ENCODE measurements around the gene ICAM3. TPM values are rescaled to one million over a fixed set of nuclear protein-coding genes. Genes with fewer than 3 reads are reported as not detected.
"Not testable (repeated sequence)": the region's sequence is repeated elsewhere in the genome, so short reads cannot be mapped to it uniquely, and the experiment has no call there.

ICAM3 gene
- total RNA-seq, 4 donors from 2014 or later = 3.1 to 4.5 (median 3.8) TPM

- no peaks in the 10 kb centered on the region for H3K36me3 ChIP-seq
- H3K9me3 ChIP-seq = no peaks in the 10 kb centered on the region
- WGBS = 82% methylated on average over 2 of the region's 2 CpGs
- H3K27ac ChIP-seq = no peak overlapping the region
- TF ChIP-seq POLR2AphosphoS5 (IDR thresholded peaks at IDR 0.05) (no peak), EP300 (IDR thresholded peaks at IDR 0.05) (no peak), POLR2A (IDR thresholded peaks at IDR 0.05) (no peak)
- TF ChIP-seq, protein P1, sequence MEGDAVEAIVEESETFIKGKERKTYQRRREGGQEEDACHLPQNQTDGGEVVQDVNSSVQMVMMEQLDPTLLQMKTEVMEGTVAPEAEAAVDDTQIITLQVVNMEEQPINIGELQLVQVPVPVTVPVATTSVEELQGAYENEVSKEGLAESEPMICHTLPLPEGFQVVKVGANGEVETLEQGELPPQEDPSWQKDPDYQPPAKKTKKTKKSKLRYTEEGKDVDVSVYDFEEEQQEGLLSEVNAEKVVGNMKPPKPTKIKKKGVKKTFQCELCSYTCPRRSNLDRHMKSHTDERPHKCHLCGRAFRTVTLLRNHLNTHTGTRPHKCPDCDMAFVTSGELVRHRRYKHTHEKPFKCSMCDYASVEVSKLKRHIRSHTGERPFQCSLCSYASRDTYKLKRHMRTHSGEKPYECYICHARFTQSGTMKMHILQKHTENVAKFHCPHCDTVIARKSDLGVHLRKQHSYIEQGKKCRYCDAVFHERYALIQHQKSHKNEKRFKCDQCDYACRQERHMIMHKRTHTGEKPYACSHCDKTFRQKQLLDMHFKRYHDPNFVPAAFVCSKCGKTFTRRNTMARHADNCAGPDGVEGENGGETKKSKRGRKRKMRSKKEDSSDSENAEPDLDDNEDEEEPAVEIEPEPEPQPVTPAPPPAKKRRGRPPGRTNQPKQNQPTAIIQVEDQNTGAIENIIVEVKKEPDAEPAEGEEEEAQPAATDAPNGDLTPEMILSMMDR (IDR thresholded peaks at IDR 0.05) = no peak
- no peak overlapping the region for H3K4me3 ChIP-seq
- DNase-seq (ENCODE audit: low spot score in 2 of 2) = no peak
- H3K4me1 ChIP-seq = no peaks in the 10 kb centered on the region
- no peaks in the 10 kb centered on the region for H3K27me3 ChIP-seq
Measured at GRCh38 chr19:10343495-10343894, 4.1 kb upstream of the ICAM3 start.

DNA sequence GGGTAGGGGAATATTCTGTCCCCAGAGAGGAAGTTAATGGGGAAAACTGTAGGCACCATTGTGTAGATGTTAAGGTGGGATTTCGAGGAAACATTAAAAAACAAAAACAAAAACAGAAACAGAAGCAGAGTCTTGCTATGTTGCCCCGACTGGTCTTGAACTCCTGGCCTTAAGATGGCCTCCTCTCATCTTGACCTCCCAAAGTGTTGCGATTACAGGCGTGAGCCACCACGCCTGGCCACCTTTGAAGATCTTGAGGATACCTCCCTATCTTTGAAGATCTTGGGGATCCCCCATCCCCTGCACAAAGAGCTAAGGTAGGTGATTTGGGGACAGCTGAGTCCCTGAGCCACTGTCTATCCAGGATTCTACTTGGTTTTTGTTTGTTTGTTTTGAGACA lies 553 bp upstream of the ICAM3 start:
- TF ChIP-seq, protein P1 (IDR thresholded peaks at IDR 0.05) = no peak
- TF ChIP-seq EP300 (IDR thresholded peaks at IDR 0.05) (no peak), POLR2AphosphoS5 (IDR thresholded peaks at IDR 0.05) (no peak)
- no peak for DNase-seq (ENCODE audit: low spot score in 2 of 2)
- WGBS = 90% methylated on average over 5 of the region's 5 CpGs

GRCh38 chr19:10338940-10339339 lies 484 bp downstream of the ICAM3 start:
- H3K4me1 ChIP-seq = peaks cover 12% of the 10 kb centered on the region
- no peaks in the 10 kb centered on the region for H3K9me3 ChIP-seq
- no peaks in the 10 kb centered on the region for H3K27me3 ChIP-seq
- 82% methylated on average over 6 of the region's 6 CpGs for WGBS
- DNase-seq (ENCODE audit: low spot score in 2 of 2) = no peak
- no peak overlapping the region for H3K27ac ChIP-seq
- H3K36me3 ChIP-seq = no peaks in the 10 kb centered on the region
- no peak for TF ChIP-seq POLR2A (IDR thresholded peaks at IDR 0.05)
- TF ChIP-seq, protein P1 (IDR thresholded peaks at IDR 0.05) = no peak
- no peak for TF ChIP-seq POLR2AphosphoS5 (IDR thresholded peaks at IDR 0.05)
- no peak for TF ChIP-seq EP300 (IDR thresholded peaks at IDR 0.05)
- no peak overlapping the region for H3K4me3 ChIP-seq

More for the DNA sequence above, 553 bp upstream of the ICAM3 start:
- H3K9me3 ChIP-seq = no peaks in the 10 kb centered on the region
- H3K4me3 ChIP-seq = no peak overlapping the region
- no peaks in the 10 kb centered on the region for H3K27me3 ChIP-seq
- H3K27ac ChIP-seq = no peak overlapping the region
- no peaks in the 10 kb centered on the region for H3K36me3 ChIP-seq
- peaks cover 4% of the 10 kb centered on the region for H3K4me1 ChIP-seq

GRCh38 chr19:10336725-10337124 lies 2.7 kb downstream of the ICAM3 start:
- not testable (repeated sequence) for H3K4me3 ChIP-seq; H3K9me3 ChIP-seq; H3K27me3 ChIP-seq; DNase-seq (ENCODE audit: low spot score in 2 of 2); H3K36me3 ChIP-seq; H3K27ac ChIP-seq
- H3K4me1 ChIP-seq = peaks cover 29% of the 10 kb centered on the region
- 89% methylated on average over 9 of the region's 9 CpGs for WGBS

DNA sequence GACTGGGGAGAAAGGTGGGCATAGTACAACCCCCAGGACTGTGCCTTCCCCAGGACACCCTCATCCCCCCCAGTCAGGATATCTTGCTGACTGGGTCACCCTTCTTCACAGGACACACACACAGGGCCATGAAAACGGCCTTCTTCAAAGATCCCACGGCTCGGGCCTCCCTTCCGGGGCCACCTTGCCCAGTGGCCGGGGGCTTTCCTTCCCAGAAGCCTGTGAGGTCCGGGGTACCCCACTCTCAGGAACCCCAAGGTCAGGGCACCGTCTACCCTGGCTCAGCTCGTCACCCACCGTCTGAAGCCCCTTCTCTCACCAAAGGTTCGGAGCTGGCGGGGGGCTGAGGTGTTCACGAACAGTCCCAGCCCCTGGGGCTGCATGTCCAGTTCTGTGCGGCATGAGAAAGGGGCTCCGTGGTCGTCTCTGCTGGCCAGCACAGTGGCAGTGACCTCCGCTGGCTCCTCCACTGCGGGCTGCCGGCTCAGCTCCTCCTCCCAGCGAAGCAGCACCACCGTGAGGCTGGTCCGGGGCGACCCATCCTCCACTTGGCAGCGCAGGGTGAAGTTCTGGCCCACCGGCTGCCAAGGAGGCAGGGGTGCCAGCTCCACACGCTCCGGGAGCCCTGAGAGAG lies 4.0 kb downstream of the ICAM3 start:
- 59% methylated on average over 13 of the region's 26 CpGs for WGBS
- DNase-seq (ENCODE audit: low spot score in 2 of 2) = no peak
- no peaks in the 10 kb centered on the region for H3K9me3 ChIP-seq
- TF ChIP-seq, protein P1 (IDR thresholded peaks at IDR 0.05) = no peak
- no peak for TF ChIP-seq POLR2A (IDR thresholded peaks at IDR 0.05)
- TF ChIP-seq EP300 (IDR thresholded peaks at IDR 0.05) = no peak
- no peak for TF ChIP-seq POLR2AphosphoS5 (IDR thresholded peaks at IDR 0.05)
- no peaks in the 10 kb centered on the region for H3K27me3 ChIP-seq
- no peak overlapping the region for H3K27ac ChIP-seq
- peak overlapping the region; percentile 85 for H3K4me3 ChIP-seq
- peaks cover under 1% of the 10 kb centered on the region for H3K36me3 ChIP-seq
- H3K4me1 ChIP-seq = peaks cover 31% of the 10 kb centered on the region

Measured in suprapubic skin (tissue), 4 donors.